Breast epithelium (tissue), 4 donors: ENCODE measurements around the gene PDE4D. TPM values are rescaled to one million over a fixed set of nuclear protein-coding genes. Genes with fewer than 3 reads are reported as not detected.

Experiments
- DNase-seq, 2 donors: peaks; one replicate each; pipeline ENCODE4 v3.0.0-alpha.2; 2019; ENCODE audit warnings: low spot score in 2 of 2
- H3K27ac ChIP-seq, 2 donors: fragments of 200-600 bp; sonication (generic) in 1 of 2; one replicate each; pipeline ENCODE4 v1.5.1; 2016 to 2019; ENCODE audit warnings: mild to moderate bottlenecking in 1 of 2
- H3K27me3 ChIP-seq, 2 donors: fragments of 200-600 bp; sonication (generic) in 1 of 2; one replicate each; pipeline versions ENCODE4 v1.5.1 to v1.6.0; 2017 to 2019; ENCODE audit warnings: control low read depth in 1 of 2, mild to moderate bottlenecking in 1 of 2
- H3K36me3 ChIP-seq: fragments of 200-600 bp; one replicate; pipeline ENCODE4 v1.5.1; 2019
- H3K4me1 ChIP-seq, 2 donors: fragments of 200-600 bp; sonication (generic); one replicate each; pipeline ENCODE4 v1.5.1; 2016 to 2019; ENCODE audit warnings: control low read depth in 1 of 2
- H3K4me3 ChIP-seq, 3 donors: fragments of 200-600 bp; sonication (generic); 1 replicate in 2 of 3; 2 replicates in 1 of 3; pipeline ENCODE4 v1.5.1; 2016 to 2019; ENCODE audit warnings: mild to moderate bottlenecking in 3 of 3, moderate library complexity in 2 of 3
- H3K9me3 ChIP-seq, 2 donors: fragments of 200-600 bp; sonication (generic) in 1 of 2; one replicate each; pipeline ENCODE4 v1.5.1; 2016 to 2019; ENCODE audit warnings: control low read depth in 1 of 2
- POLR2A ChIP-seq: fragments of 450-650 bp; IDR thresholded peaks from one replicate; pipeline ENCODE4 v1.6.1; 2016; ENCODE audit warnings: antibody characterized with exemption, mild to moderate bottlenecking, moderate library complexity
- POLR2AphosphoS5 ChIP-seq, 3 donors: sonication (generic); formaldehyde crosslinking; IDR thresholded peaks; one replicate each; pipeline ENCODE4 v1.6.1; 2017; ENCODE audit warnings: antibody characterized with exemption in 3 of 3
- intact Hi-C: fragments of 100-400 bp; cut with DNase I; formaldehyde crosslinking; loops from one replicate; pipeline ENCODE4 v1.15.1; 2023; ENCODE audit warnings: low total_unique reads
- total RNA-seq, 3 donors: library from RNA; depleted of rRNA; stranded (reverse); fragments of >200 nt; gene quantifications; one replicate each; pipeline ENCODE4 v1.1.0, GENCODE V29; 2016
- TF ChIP-seq, protein P1 (sequence below), 3 donors: fragments of 450-650 bp; IDR thresholded peaks; one replicate each; pipeline ENCODE4 v1.5.1; 2016 to 2017; ENCODE audit warnings: antibody characterized with exemption in 3 of 3, mild to moderate bottlenecking in 3 of 3, moderate library complexity in 3 of 3

Gene PDE4D
- total RNA-seq, 3 donors from 2014 or later = 14.4 to 37.4 (median 28.2) TPM

GRCh38 chr5:59501316-59501715 is 392.2 kb downstream of the PDE4D start:
- Histone ChIP-seq H3K27me3 (no peaks in the 10 kb centered on the region), H3K4me3 (no peak overlapping the region), H3K9me3 (no peaks in the 10 kb centered on the region), H3K27ac (no peak overlapping the region), H3K36me3 (no peaks in the 10 kb centered on the region), H3K4me1 (no peaks in the 10 kb centered on the region)
- intact Hi-C loops = no loop called here
- TF ChIP-seq, protein P1, sequence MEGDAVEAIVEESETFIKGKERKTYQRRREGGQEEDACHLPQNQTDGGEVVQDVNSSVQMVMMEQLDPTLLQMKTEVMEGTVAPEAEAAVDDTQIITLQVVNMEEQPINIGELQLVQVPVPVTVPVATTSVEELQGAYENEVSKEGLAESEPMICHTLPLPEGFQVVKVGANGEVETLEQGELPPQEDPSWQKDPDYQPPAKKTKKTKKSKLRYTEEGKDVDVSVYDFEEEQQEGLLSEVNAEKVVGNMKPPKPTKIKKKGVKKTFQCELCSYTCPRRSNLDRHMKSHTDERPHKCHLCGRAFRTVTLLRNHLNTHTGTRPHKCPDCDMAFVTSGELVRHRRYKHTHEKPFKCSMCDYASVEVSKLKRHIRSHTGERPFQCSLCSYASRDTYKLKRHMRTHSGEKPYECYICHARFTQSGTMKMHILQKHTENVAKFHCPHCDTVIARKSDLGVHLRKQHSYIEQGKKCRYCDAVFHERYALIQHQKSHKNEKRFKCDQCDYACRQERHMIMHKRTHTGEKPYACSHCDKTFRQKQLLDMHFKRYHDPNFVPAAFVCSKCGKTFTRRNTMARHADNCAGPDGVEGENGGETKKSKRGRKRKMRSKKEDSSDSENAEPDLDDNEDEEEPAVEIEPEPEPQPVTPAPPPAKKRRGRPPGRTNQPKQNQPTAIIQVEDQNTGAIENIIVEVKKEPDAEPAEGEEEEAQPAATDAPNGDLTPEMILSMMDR (IDR thresholded peaks at IDR 0.05) = no peak
- TF ChIP-seq POLR2A (no peak), POLR2AphosphoS5 (IDR thresholded peaks at IDR 0.05) (no peak)
- no peak for DNase-seq

DNA sequence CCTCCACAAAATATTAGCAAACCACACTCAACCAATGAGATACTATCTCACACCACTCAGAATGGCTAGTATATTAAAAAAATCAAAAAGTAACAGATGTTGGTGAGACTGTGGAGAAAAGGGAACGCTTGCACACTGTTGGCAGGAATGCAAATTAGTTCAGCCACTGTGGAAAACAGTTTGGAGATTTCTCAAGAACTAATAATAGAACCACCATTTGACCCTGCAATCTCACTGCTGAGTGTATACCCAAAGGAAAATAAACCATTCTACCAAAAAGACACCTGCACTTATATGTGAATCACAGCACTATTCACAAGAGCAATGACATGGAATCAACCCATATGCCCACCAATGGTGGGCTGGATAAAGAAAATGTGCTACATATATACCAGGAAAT is 393.5 kb downstream of the PDE4D start:
- Histone ChIP-seq H3K4me3 (no peak overlapping the region), H3K27ac (no peak overlapping the region), H3K36me3 (no peaks in the 10 kb centered on the region), H3K4me1 (no peaks in the 10 kb centered on the region), H3K9me3 (no peaks in the 10 kb centered on the region), H3K27me3 (no peaks in the 10 kb centered on the region)
- DNase-seq = no peak
- intact Hi-C loops = no loop called here
- no peak for TF ChIP-seq POLR2AphosphoS5 (IDR thresholded peaks at IDR 0.05)
- TF ChIP-seq POLR2A = no peak
- TF ChIP-seq, protein P1 (IDR thresholded peaks at IDR 0.05) = no peak

DNA sequence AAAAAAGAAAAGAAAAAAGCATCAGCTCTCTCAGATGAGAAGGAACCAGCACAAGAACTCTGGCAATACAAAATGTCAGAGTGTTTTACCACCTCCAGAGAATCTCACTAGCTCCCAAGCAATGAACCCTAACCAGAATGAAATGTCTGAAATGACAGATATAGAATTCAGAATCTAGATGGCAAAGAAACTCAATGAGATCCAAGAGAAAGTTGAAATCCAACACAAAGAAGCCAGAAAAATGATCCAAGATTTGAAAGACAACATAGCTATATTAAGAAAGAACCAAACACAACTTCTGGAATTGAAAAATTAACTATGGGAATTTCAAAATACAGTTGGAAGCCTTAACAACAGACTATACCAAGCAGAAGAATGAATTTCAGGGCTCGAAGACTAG is 396.3 kb downstream of the PDE4D start:
- H3K36me3 ChIP-seq = no peaks in the 10 kb centered on the region
- no peaks in the 10 kb centered on the region for H3K9me3 ChIP-seq
- no peaks in the 10 kb centered on the region for H3K4me1 ChIP-seq
- intact Hi-C loops = no loop called here
- no peak overlapping the region for H3K4me3 ChIP-seq
- DNase-seq = no peak
- TF ChIP-seq, protein P1 (IDR thresholded peaks at IDR 0.05) = no peak
- no peak for TF ChIP-seq POLR2A
- TF ChIP-seq POLR2AphosphoS5 (IDR thresholded peaks at IDR 0.05) = no peak
- H3K27ac ChIP-seq = no peak overlapping the region
- H3K27me3 ChIP-seq = no peaks in the 10 kb centered on the region

DNA sequence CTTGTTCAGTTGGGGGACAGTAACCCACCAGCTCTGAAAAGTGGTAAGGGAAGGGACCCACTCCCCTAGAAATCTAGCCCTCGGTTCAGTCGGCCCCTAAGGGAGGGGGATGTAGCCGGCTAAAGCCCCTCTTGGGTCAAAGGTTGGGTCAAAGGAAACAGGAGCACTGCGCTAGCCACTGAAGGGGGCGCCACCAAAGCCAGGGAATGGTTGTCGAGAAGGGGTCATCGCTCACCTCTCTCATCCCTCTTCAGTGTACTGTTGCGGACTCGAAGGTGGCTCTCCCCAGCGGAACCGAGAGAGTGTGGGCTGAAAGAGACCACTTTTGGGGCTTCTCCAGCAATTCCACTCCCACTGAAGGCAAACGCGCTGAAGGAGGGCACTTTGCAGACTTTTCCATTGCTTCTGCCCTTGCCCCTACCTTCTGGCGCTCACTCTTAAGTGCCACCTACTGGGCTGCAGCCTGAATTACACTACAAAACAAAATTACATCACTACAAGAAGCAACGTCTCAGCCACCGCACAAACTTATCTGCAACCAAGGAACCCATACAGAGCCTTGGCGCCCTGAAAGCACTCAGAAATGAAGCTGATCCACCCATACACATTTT is 396.9 kb downstream of the PDE4D start:
- no peaks in the 10 kb centered on the region for H3K36me3 ChIP-seq
- H3K9me3 ChIP-seq = no peaks in the 10 kb centered on the region
- TF ChIP-seq, protein P1 (IDR thresholded peaks at IDR 0.05) = no peak
- TF ChIP-seq POLR2AphosphoS5 (IDR thresholded peaks at IDR 0.05) (no peak), POLR2A (no peak)
- intact Hi-C loops = no loop called here
- no peaks in the 10 kb centered on the region for H3K4me1 ChIP-seq
- no peak for DNase-seq
- H3K27me3 ChIP-seq = no peaks in the 10 kb centered on the region
- H3K27ac ChIP-seq = no peak overlapping the region
- no peak overlapping the region for H3K4me3 ChIP-seq

- no peaks in the 10 kb centered on the region for H3K27me3 ChIP-seq
- intact Hi-C loops = no loop called here
- no peak overlapping the region for H3K27ac ChIP-seq
- no peaks in the 10 kb centered on the region for H3K36me3 ChIP-seq
- no peak for TF ChIP-seq POLR2A
- TF ChIP-seq POLR2AphosphoS5 (IDR thresholded peaks at IDR 0.05) = no peak
- TF ChIP-seq, protein P1 (IDR thresholded peaks at IDR 0.05) = no peak
- no peak for DNase-seq
- no peaks in the 10 kb centered on the region for H3K9me3 ChIP-seq
- H3K4me1 ChIP-seq = no peaks in the 10 kb centered on the region
- H3K4me3 ChIP-seq = no peak overlapping the region
Measured at GRCh38 chr5:59491945-59492344, 401.6 kb downstream of the PDE4D start.
